Neural progenitor cell (in vitro differentiated cells): ENCODE data around the gene TAGLN. TPM values are rescaled to one million over a fixed set of nuclear protein-coding genes. Genes with fewer than 3 reads are reported as not detected.

ENCODE experiments used
- DNase-seq: peaks from one replicate; pipeline ENCODE4 v3.0.0-alpha.2; 2016; ENCODE audit warnings: low spot score
- H2AFZ ChIP-seq: fragments of 200-600 bp; sonication (generic); replicated peaks from 2 replicates; pipeline ENCODE4 v1.6.1; 2016; ENCODE audit warnings: antibody characterized with exemption
- H3F3A ChIP-seq: fragments of 200-600 bp; sonication (generic); 2 replicates; pipeline ENCODE4 v1.6.1; 2016; ENCODE audit warnings: antibody characterized with exemption, low read depth
- H3K27ac ChIP-seq: fragments of 200-600 bp; sonication (generic); 2 replicates; pipeline ENCODE4 v1.5.1; 2016; ENCODE audit warnings: mild to moderate bottlenecking
- H3K27me3 ChIP-seq: fragments of 200-600 bp; sonication (generic); 2 replicates; pipeline ENCODE4 v1.6.1; 2016; ENCODE audit warnings: mild to moderate bottlenecking, moderate library complexity
- H3K36me3 ChIP-seq: fragments of 200-600 bp; sonication (generic); 2 replicates; pipeline ENCODE4 v1.5.1; 2016
- H3K4me1 ChIP-seq: fragments of 200-600 bp; sonication (generic); 2 replicates; pipeline ENCODE4 v1.6.1; 2016; ENCODE audit warnings: mixed run types
- H3K4me2 ChIP-seq: fragments of 200-600 bp; sonication (generic); 2 replicates; pipeline ENCODE4 v1.6.1; 2016
- H3K4me3 ChIP-seq: fragments of 200-600 bp; sonication (generic); 2 replicates; pipeline ENCODE4 v1.5.1; 2016
- H3K79me2 ChIP-seq: fragments of 200-600 bp; sonication (generic); 2 replicates; pipeline ENCODE4 v1.6.1; 2016; ENCODE audit warnings: low read depth
- H3K9ac ChIP-seq: fragments of 200-600 bp; sonication (generic); 2 replicates; pipeline ENCODE4 v1.6.1; 2016
- H3K9me3 ChIP-seq: fragments of 200-600 bp; sonication (generic); 2 replicates; pipeline ENCODE4 v1.5.1; 2016; ENCODE audit warnings: low read depth
- H4K20me1 ChIP-seq: fragments of 200-600 bp; sonication (generic); 2 replicates; pipeline ENCODE4 v1.6.1; 2016; ENCODE audit warnings: low read depth
- H3K27ac Mint-ChIP-seq: 3 replicates; pipeline ENCODE4 v1.8.0; 2021; ENCODE audit warnings: mixed read lengths
- H3K27me3 Mint-ChIP-seq: 2 replicates; pipeline ENCODE4 v1.8.0; 2022; ENCODE audit warnings: low read depth, mild to moderate bottlenecking, inconsistent platforms, moderate library complexity, mixed read lengths; ENCODE audit not compliant: insufficient read depth
- H3K36me3 Mint-ChIP-seq: 3 replicates; pipeline ENCODE4 v1.8.0; 2021; ENCODE audit warnings: mixed read lengths
- H3K4me1 Mint-ChIP-seq: 3 replicates; pipeline ENCODE4 v1.8.0; 2021; ENCODE audit warnings: mixed read lengths
- H3K4me3 Mint-ChIP-seq: 3 replicates; pipeline ENCODE4 v1.8.0; 2021; ENCODE audit warnings: mild to moderate bottlenecking, moderate library complexity, mixed read lengths
- H3K9me3 Mint-ChIP-seq: 3 replicates; pipeline ENCODE4 v1.8.0; 2020; ENCODE audit warnings: mixed read lengths
- CTCF ChIP-seq: fragments of 200-600 bp; sonication (generic); IDR thresholded peaks from 2 replicates; pipeline ENCODE4 v1.5.1; 2017; ENCODE audit warnings: antibody characterized with exemption, mild to moderate bottlenecking
- EZH2 ChIP-seq: fragments of 200-600 bp; sonication (generic); IDR thresholded peaks from 2 replicates; pipeline ENCODE4 v1.6.1; 2017; ENCODE audit warnings: antibody characterized with exemption, mild to moderate bottlenecking, moderate library complexity
- EZH2phosphoT487 ChIP-seq: fragments of 200-600 bp; sonication (generic); IDR thresholded peaks from 2 replicates; pipeline ENCODE4 v1.6.1; 2017; ENCODE audit warnings: antibody characterized with exemption
- total RNA-seq: library from RNA; depleted of rRNA; stranded (reverse); fragments of >200 nt; gene quantifications from 2 replicates; pipeline ENCODE4 v1.2.3, GENCODE V29; 2015; ENCODE audit warnings: low replicate concordance

Gene TAGLN
- total RNA-seq, 1 donor from 2014 or later, result 24.5 TPM

DNA sequence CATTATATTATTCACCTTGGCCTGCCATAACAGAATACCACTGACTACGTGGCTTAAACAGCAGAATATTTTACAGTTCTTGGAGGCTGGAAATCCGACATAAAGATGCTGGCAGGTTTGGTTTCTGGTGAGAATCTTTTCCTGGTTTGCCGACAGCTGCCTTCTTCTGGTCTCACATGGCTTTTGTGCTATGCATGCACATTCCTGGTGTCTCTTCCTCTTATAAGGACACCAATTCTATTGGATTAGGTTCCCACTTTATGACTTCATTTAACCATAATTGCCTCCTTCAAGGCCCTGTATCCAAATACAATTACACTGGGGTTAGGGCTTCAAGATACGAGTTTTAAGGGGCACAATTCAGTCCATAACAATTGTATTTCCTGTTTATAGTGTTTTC is 50.4 kb downstream of the TAGLN start:
- H3K27me3 ChIP-seq, result no peaks in the 10 kb centered on the region
- no peaks in the 10 kb centered on the region for H3F3A ChIP-seq
- H3K9me3 ChIP-seq, result no peaks in the 10 kb centered on the region
- H3K9ac ChIP-seq, result no peak overlapping the region
- H3K36me3 ChIP-seq, result peaks cover 11% of the 10 kb centered on the region
- H3K4me1 ChIP-seq, result no peaks in the 10 kb centered on the region
- TF ChIP-seq CTCF (no peak), EZH2phosphoT487 (no peak), EZH2 (no peak)
- H3K4me3 ChIP-seq, result no peak overlapping the region
- no peak overlapping the region for H2AFZ ChIP-seq
- no peak overlapping the region for H3K27ac ChIP-seq
- Mint-ChIP-seq H3K27me3 (peaks cover 4% of the 10 kb centered on the region), H3K4me1 (peaks cover 2% of the 10 kb centered on the region), H3K36me3 (peaks cover 39% of the 10 kb centered on the region), H3K27ac (no peak overlapping the region), H3K9me3 (no peaks in the 10 kb centered on the region), H3K4me3 (no peak overlapping the region)
- no peak for DNase-seq
- H3K4me2 ChIP-seq, result no peak overlapping the region
- H3K79me2 ChIP-seq, result no peaks in the 10 kb centered on the region
- no peaks in the 10 kb centered on the region for H4K20me1 ChIP-seq

DNA sequence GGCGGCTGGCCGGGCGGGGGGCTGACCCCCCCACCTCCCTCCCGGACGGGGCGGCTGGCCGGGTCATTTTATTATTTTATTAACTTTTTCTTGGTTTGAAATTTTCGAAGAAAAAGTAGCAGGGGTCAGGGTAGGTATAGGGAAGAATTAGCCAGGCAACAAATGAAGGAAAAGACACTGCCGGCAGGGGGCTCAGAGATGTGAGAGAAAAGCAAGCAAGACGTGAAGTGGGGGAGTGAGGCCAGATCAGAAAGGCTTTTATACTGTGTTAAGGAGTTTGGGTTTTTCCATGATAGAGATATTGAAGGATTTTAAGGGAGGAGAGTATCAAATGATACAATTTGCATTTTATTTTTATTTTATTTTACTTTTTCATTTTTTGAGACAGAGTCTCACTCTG is 52.3 kb downstream of the TAGLN start:
- TF ChIP-seq CTCF, result no peak
- TF ChIP-seq EZH2, result no peak
- no peak for TF ChIP-seq EZH2phosphoT487
- no peaks in the 10 kb centered on the region for H3F3A ChIP-seq
- no peak overlapping the region for H3K4me3 ChIP-seq
- no peak overlapping the region for H3K4me3 Mint-ChIP-seq
- H3K9ac ChIP-seq, result no peak overlapping the region
- H4K20me1 ChIP-seq, result no peaks in the 10 kb centered on the region
- no peaks in the 10 kb centered on the region for H3K9me3 ChIP-seq
- peaks cover 4% of the 10 kb centered on the region for H3K27me3 Mint-ChIP-seq
- no peaks in the 10 kb centered on the region for H3K79me2 ChIP-seq
- DNase-seq, result no peak
- no peaks in the 10 kb centered on the region for H3K4me1 ChIP-seq
- H3K9me3 Mint-ChIP-seq, result no peaks in the 10 kb centered on the region
- peaks cover 2% of the 10 kb centered on the region for H3K4me1 Mint-ChIP-seq
- no peak overlapping the region for H3K4me2 ChIP-seq
- H3K27ac ChIP-seq, result no peak overlapping the region
- peaks cover 3% of the 10 kb centered on the region for H3K36me3 ChIP-seq
- no peaks in the 10 kb centered on the region for H3K27me3 ChIP-seq
- H3K27ac Mint-ChIP-seq, result no peak overlapping the region
- H2AFZ ChIP-seq, result no peak overlapping the region
- peaks cover 30% of the 10 kb centered on the region for H3K36me3 Mint-ChIP-seq

DNA sequence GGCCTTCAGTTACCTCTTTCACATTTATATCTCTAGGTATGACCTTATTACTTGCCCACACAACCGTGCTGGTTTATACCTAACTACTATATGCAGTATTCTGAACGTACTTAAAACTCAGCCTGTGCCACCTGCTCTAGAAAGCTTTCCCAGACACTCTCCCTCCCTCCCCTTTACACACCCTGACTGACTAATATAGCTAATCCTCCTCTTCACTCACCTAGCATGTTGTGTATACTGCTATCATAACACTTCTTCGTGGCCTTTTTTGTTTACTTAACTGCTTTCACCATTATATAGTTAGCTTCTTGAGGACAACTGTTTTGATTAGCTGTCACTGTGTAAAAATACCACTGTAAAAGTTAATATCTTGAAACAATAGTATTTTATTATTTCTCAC is 56.8 kb downstream of the TAGLN start:
- H3K27ac ChIP-seq, result no peak overlapping the region
- peaks cover 2% of the 10 kb centered on the region for H3K4me1 Mint-ChIP-seq
- no peak overlapping the region for H3K27ac Mint-ChIP-seq
- H3K9ac ChIP-seq, result no peak overlapping the region
- no peaks in the 10 kb centered on the region for H3K79me2 ChIP-seq
- H2AFZ ChIP-seq, result no peak overlapping the region
- H3F3A ChIP-seq, result no peaks in the 10 kb centered on the region
- no peaks in the 10 kb centered on the region for H3K4me1 ChIP-seq
- DNase-seq, result no peak
- no peak for TF ChIP-seq EZH2phosphoT487
- TF ChIP-seq CTCF, result no peak
- TF ChIP-seq EZH2, result no peak
- H3K4me3 ChIP-seq, result no peak overlapping the region
- no peaks in the 10 kb centered on the region for H3K36me3 ChIP-seq
- H4K20me1 ChIP-seq, result no peaks in the 10 kb centered on the region
- no peak overlapping the region for H3K4me2 ChIP-seq
- H3K27me3 Mint-ChIP-seq, result peaks cover 3% of the 10 kb centered on the region
- no peaks in the 10 kb centered on the region for H3K9me3 Mint-ChIP-seq
- no peaks in the 10 kb centered on the region for H3K27me3 ChIP-seq
- no peaks in the 10 kb centered on the region for H3K9me3 ChIP-seq
- peaks cover 22% of the 10 kb centered on the region for H3K36me3 Mint-ChIP-seq
- H3K4me3 Mint-ChIP-seq, result no peak overlapping the region
